Stromal cell of bone marrow (primary cell): ENCODE results near the gene FUT7.

Source experiments
- DNase-seq: peaks from one replicate; pipeline ENCODE4 v3.0.0-alpha.2; 2012; ENCODE audit warnings: low read depth

The FUT7 gene

GRCh38 chr9:136982232-136983051, 49.4 kb downstream of the FUT7 start, which contains the start of gene LCNL1:
Gene LCNL1, plus strand, starts transcription at chr9:136982993. Its CDS starts 594 bp downstream, at chr9:136983587.
- DNase-seq: no peak

DNA sequence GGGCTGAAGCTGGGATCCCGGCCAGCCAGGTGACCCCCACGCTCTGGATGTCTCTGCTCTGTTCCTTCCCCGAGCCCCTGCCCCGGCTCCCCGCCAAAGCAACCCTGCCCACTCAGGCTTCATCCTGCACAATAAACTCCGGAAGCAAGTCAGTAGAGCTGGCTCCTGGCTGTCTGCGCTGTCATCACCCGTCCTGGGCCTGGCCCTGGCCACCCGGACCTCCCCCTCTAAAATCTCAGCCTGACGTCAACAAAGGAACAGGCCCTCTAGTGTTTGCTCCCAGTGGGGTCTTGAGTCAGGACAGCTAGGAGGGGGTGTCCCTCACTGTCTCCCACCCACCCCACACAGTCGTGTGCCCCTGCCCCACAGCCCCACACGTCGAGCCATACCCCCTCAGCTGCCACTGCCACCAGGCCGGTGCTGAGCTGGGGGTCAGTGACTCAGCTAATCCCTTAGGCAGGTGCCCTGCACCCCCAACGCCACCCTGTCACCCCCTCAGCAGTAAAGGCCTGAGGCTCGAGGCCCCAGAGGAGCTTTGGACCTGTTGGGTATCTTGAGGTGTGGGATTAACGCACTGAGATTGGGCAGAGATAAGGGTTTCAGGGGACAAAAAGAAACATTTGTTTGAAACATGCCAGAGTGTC, 50.2 kb downstream of the FUT7 start:
- no peak for DNase-seq

DNA sequence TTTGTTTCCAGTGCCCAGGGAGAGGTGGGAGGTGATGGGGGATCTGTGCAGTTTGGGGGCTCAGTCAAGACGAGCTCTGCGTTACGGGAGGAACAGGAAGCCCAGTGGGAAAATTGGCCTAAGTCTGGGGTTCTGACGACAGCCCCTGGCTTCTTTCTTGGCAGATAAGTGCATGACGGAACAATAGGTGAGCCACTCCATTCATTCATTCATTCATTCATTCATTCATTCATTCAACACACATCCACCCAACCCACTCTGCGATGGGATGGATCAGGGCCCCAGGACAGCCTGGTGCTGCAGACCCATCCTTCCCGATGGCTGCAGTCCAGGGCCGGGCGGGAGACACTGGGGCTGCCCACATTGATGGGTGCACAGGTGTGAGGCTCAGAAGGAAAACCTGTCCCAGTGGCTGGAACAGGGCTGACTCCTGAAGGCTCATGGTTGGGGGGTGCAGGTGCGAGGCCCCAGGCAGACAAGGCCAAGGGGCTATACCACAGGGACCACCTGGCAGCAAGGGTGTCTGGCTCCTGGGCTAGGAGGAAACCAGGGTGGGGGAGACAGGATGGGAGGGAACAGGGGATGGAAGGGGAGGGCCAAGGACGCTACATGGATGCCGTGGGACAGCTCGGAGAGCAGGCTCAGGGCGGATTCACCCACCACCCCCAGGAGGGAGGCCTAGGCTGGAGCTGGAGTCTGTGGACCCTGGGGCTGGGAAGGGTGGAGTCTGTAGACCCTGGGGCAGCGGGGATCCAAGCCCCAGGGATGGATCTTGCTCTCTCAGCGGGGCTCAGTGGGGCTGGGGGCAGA, 51.0 kb downstream of the FUT7 start:
- DNase-seq: no peak
